Effector memory CD8-positive, alpha-beta T cell (primary cell): ENCODE data around the gene SMIM22.

Experiments used
- ATAC-seq: fragments of 150-1000 bp; cut with Tn5 transposase; replicated peaks from 2 replicates; pipeline ENCODE4 v1.10.0; 2021; ENCODE audit warnings: mild to moderate bottlenecking, moderate library complexity
- DNase-seq, 3 experiments: peaks; one replicate each; pipeline ENCODE4 v3.0.0; 2021
- H3K27ac Mint-ChIP-seq, 2 donors: one replicate each; pipeline ENCODE4 v1.8.0; 2022; ENCODE audit warnings: mild to moderate bottlenecking in 2 of 2, mixed read lengths in 2 of 2, moderate library complexity in 2 of 2
- H3K27me3 Mint-ChIP-seq, 2 donors: one replicate each; pipeline ENCODE4 v1.8.0; 2022; ENCODE audit warnings: mixed read lengths in 2 of 2
- H3K36me3 Mint-ChIP-seq: one replicate; pipeline ENCODE4 v1.8.0; 2022; ENCODE audit warnings: mild to moderate bottlenecking, moderate library complexity, mixed read lengths; ENCODE audit not compliant: insufficient read depth
- H3K4me1 Mint-ChIP-seq, 2 donors: one replicate each; pipeline ENCODE4 v1.8.0; 2022; ENCODE audit warnings: low read depth in 2 of 2, mixed read lengths in 2 of 2
- H3K4me3 Mint-ChIP-seq, 2 donors: one replicate each; pipeline ENCODE4 v1.8.0; 2022; ENCODE audit warnings: mild to moderate bottlenecking in 2 of 2, mixed read lengths in 2 of 2, moderate library complexity in 2 of 2
- H3K9me3 Mint-ChIP-seq, 2 donors: one replicate each; pipeline ENCODE4 v1.8.0; 2022; ENCODE audit warnings: mixed read lengths in 2 of 2
- total RNA-seq, 9 experiments: gene quantifications; one replicate each; lab custom pipeline; 2026; lab: John Stamatoyannopoulos, UW

The SMIM22 gene
- 0 to 0.17 (median 0) reads per million in 9 experiments for total RNA-seq

- Mint-ChIP-seq H3K4me3 (no peak within 1 kb of the TSS), H3K27ac (no peak within 1 kb of the TSS), H3K27me3 (no peaks in the 10 kb centered on the region), H3K4me1 (peaks cover 0 to 1% of the 10 kb centered on the region in 2 donors), H3K36me3 (peaks cover 3% of the 10 kb centered on the region), H3K9me3 (no peaks in the 10 kb centered on the region)
- no peak for DNase-seq
- no peak for ATAC-seq
These were observed at the start of gene SMIM22 for GRCh38 chr16:4795181-4795827. Gene SMIM22, plus strand, starts transcription at chr16:4795369. Its CDS starts 366 bp downstream, at chr16:4795735.

- H3K27ac Mint-ChIP-seq, result no peak overlapping the region
- DNase-seq (no peak), ATAC-seq (no peak)
- H3K36me3 Mint-ChIP-seq, result peaks cover 20% of the 10 kb centered on the region
- no peak overlapping the region for H3K4me3 Mint-ChIP-seq
- peaks cover 0 to 10% of the 10 kb centered on the region in 2 donors for H3K27me3 Mint-ChIP-seq
- no peaks in the 10 kb centered on the region for H3K9me3 Mint-ChIP-seq
- peaks cover 16 to 22% of the 10 kb centered on the region in 2 donors for H3K4me1 Mint-ChIP-seq
These were observed 49.0 kb upstream of the SMIM22 start for GRCh38 chr16:4746215-4746614.

GRCh38 chr16:4746991-4747574 is 48.1 kb upstream of the SMIM22 start:
- Mint-ChIP-seq H3K27ac (peak overlapping the region; percentile 61 to 96), H3K4me1 (peaks cover 16 to 22% of the 10 kb centered on the region in 2 donors), H3K4me3 (peak overlapping the region in 1 of 2 donors; percentile 71), H3K27me3 (peaks cover 0 to 10% of the 10 kb centered on the region in 2 donors), H3K9me3 (no peaks in the 10 kb centered on the region), H3K36me3 (peaks cover 25% of the 10 kb centered on the region)
- DNase-seq (no peak), ATAC-seq (no peak)

- H3K4me3 Mint-ChIP-seq, result peak overlapping the region; percentile 24 to 71
- H3K27ac Mint-ChIP-seq, result peak overlapping the region; percentile 61 to 96
- DNase-seq (no peak), ATAC-seq (no peak)
- H3K27me3 Mint-ChIP-seq, result peaks cover 0 to 7% of the 10 kb centered on the region in 2 donors
- H3K4me1 Mint-ChIP-seq, result peaks cover 16 to 21% of the 10 kb centered on the region in 2 donors
- H3K9me3 Mint-ChIP-seq, result no peaks in the 10 kb centered on the region
- H3K36me3 Mint-ChIP-seq, result peaks cover 26% of the 10 kb centered on the region
These were observed 47.1 kb upstream of the SMIM22 start for GRCh38 chr16:4747906-4748681.

- H3K27ac Mint-ChIP-seq, result peak overlapping the region; percentile 61 to 96
- no peaks in the 10 kb centered on the region for H3K9me3 Mint-ChIP-seq
- peaks cover 13 to 16% of the 10 kb centered on the region in 2 donors for H3K4me1 Mint-ChIP-seq
- H3K27me3 Mint-ChIP-seq, result no peaks in the 10 kb centered on the region
- H3K36me3 Mint-ChIP-seq, result peaks cover 31% of the 10 kb centered on the region
- ATAC-seq, result no peak
- DNase-seq, result no peak
- no peak overlapping the region for H3K4me3 Mint-ChIP-seq
These were observed 46.3 kb upstream of the SMIM22 start for GRCh38 chr16:4748682-4749411.

GRCh38 chr16:4749700-4750257 is 45.4 kb upstream of the SMIM22 start:
- H3K36me3 Mint-ChIP-seq, result peaks cover 33% of the 10 kb centered on the region
- no peaks in the 10 kb centered on the region for H3K9me3 Mint-ChIP-seq
- no peak overlapping the region for H3K4me3 Mint-ChIP-seq
- no peak for ATAC-seq
- no peaks in the 10 kb centered on the region for H3K27me3 Mint-ChIP-seq
- no peak for DNase-seq
- H3K4me1 Mint-ChIP-seq, result peaks cover 13 to 16% of the 10 kb centered on the region in 2 donors
- no peak overlapping the region for H3K27ac Mint-ChIP-seq

- ATAC-seq, result no peak
- DNase-seq, result no peak
- Mint-ChIP-seq H3K27ac (no peak overlapping the region), H3K36me3 (peaks cover 38% of the 10 kb centered on the region), H3K4me3 (no peak overlapping the region), H3K4me1 (peaks cover 13 to 16% of the 10 kb centered on the region in 2 donors), H3K27me3 (no peaks in the 10 kb centered on the region), H3K9me3 (no peaks in the 10 kb centered on the region)
These were observed 44.3 kb upstream of the SMIM22 start for GRCh38 chr16:4750896-4751295.

GRCh38 chr16:4752351-4753100 is 42.6 kb upstream of the SMIM22 start:
- Mint-ChIP-seq H3K4me1 (peaks cover 6 to 11% of the 10 kb centered on the region in 2 donors), H3K27ac (no peak overlapping the region), H3K4me3 (no peak overlapping the region), H3K9me3 (no peaks in the 10 kb centered on the region), H3K36me3 (peaks cover 45% of the 10 kb centered on the region), H3K27me3 (no peaks in the 10 kb centered on the region)
- no peak for ATAC-seq
- DNase-seq, result no peak

GRCh38 chr16:4753227-4753626 is 41.9 kb upstream of the SMIM22 start:
- no peak for ATAC-seq
- H3K27ac Mint-ChIP-seq, result no peak overlapping the region
- H3K36me3 Mint-ChIP-seq, result peaks cover 49% of the 10 kb centered on the region

GRCh38 chr16:4754865-4755264 is 40.3 kb upstream of the SMIM22 start:
- H3K4me1 Mint-ChIP-seq, result no peaks in the 10 kb centered on the region
- no peaks in the 10 kb centered on the region for H3K9me3 Mint-ChIP-seq

More at GRCh38 chr16:4753227-4753626, 41.9 kb upstream of the SMIM22 start:
- Mint-ChIP-seq H3K4me1 (peaks cover 0 to 4% of the 10 kb centered on the region in 2 donors), H3K9me3 (no peaks in the 10 kb centered on the region), H3K27me3 (no peaks in the 10 kb centered on the region), H3K4me3 (no peak overlapping the region)
- DNase-seq, result no peak

GRCh38 chr16:4755687-4756086 is 39.5 kb upstream of the SMIM22 start:
- ATAC-seq (no peak), DNase-seq (no peak)
- Mint-ChIP-seq H3K4me1 (no peaks in the 10 kb centered on the region), H3K4me3 (no peak overlapping the region), H3K27me3 (no peaks in the 10 kb centered on the region), H3K27ac (no peak overlapping the region), H3K9me3 (no peaks in the 10 kb centered on the region), H3K36me3 (peaks cover 60% of the 10 kb centered on the region)

More at GRCh38 chr16:4754865-4755264, 40.3 kb upstream of the SMIM22 start:
- DNase-seq (no peak), ATAC-seq (no peak)
- Mint-ChIP-seq H3K27ac (no peak overlapping the region), H3K36me3 (peaks cover 57% of the 10 kb centered on the region), H3K27me3 (no peaks in the 10 kb centered on the region), H3K4me3 (no peak overlapping the region)

- H3K9me3 Mint-ChIP-seq, result no peaks in the 10 kb centered on the region
- ATAC-seq, result no peak
- no peak for DNase-seq
- H3K4me3 Mint-ChIP-seq, result no peak overlapping the region
- no peaks in the 10 kb centered on the region for H3K27me3 Mint-ChIP-seq
- peaks cover 69% of the 10 kb centered on the region for H3K36me3 Mint-ChIP-seq
- peaks cover 4 to 10% of the 10 kb centered on the region in 2 donors for H3K4me1 Mint-ChIP-seq
- H3K27ac Mint-ChIP-seq, result peak overlapping the region in 1 of 2 donors; percentile 54
These were observed 34.8 kb upstream of the SMIM22 start for GRCh38 chr16:4760221-4760910.
